Peyer's patch (tissue), 4 donors: ENCODE results near the gene KREMEN1. TPM values are rescaled to one million over a fixed set of nuclear protein-coding genes. Genes with fewer than 3 reads are reported as not detected.

Experiments used
- DNase-seq, 3 donors: peaks; one replicate each; pipeline ENCODE4 v3.0.0-alpha.2; 2017 to 2019
- H3K27ac ChIP-seq, 4 donors: fragments of 200-600 bp; sonication (generic); one replicate each; pipeline ENCODE4 v1.5.1; 2016 to 2019
- H3K27me3 ChIP-seq, 2 donors: fragments of 200-600 bp; sonication (generic); one replicate each; pipeline ENCODE4 v1.5.1; 2019
- H3K36me3 ChIP-seq, 3 donors: fragments of 200-600 bp; sonication (generic); one replicate each; pipeline ENCODE4 v1.5.1; 2016 to 2019
- H3K4me1 ChIP-seq, 4 donors: fragments of 200-600 bp; sonication (generic); one replicate each; pipeline ENCODE4 v1.5.1; 2016 to 2019
- H3K4me3 ChIP-seq, 4 donors: fragments of 200-600 bp; sonication (generic); 1 replicate in 3 of 4; 2 replicates in 1 of 4; pipeline ENCODE4 v1.5.1; 2016 to 2019; ENCODE audit warnings: mild to moderate bottlenecking in 1 of 4
- H3K9me3 ChIP-seq, 4 donors: fragments of 200-600 bp; sonication (generic); one replicate each; pipeline ENCODE4 v1.5.1; 2016 to 2019; ENCODE audit warnings: mild to moderate bottlenecking in 1 of 4
- POLR2A ChIP-seq, 2 donors: fragments of 450-650 bp; IDR thresholded peaks; one replicate each; pipeline ENCODE4 v1.5.1; 2017; ENCODE audit warnings: antibody characterized with exemption in 2 of 2, mild to moderate bottlenecking in 2 of 2, moderate library complexity in 2 of 2
- total RNA-seq, 4 donors: library from RNA; depleted of rRNA; stranded (reverse); fragments of >200 nt; gene quantifications; one replicate each; pipeline ENCODE4 v1.1.0, GENCODE V29; 2016
- TF ChIP-seq, protein P1 (sequence below), 6 experiments: fragments of 450-650 bp in 4 of 6; fragments of 200-600 bp in 2 of 6; sonication (generic) in 1 of 6; IDR thresholded peaks; one replicate each; pipeline ENCODE4 v1.5.1; 2017 to 2019; ENCODE audit warnings: antibody characterized with exemption in 6 of 6, mild to moderate bottlenecking in 3 of 6, moderate library complexity in 1 of 6

Gene KREMEN1
- total RNA-seq, 4 donors from 2014 or later = 8.2 to 32.2 (median 16.1) TPM

DNA sequence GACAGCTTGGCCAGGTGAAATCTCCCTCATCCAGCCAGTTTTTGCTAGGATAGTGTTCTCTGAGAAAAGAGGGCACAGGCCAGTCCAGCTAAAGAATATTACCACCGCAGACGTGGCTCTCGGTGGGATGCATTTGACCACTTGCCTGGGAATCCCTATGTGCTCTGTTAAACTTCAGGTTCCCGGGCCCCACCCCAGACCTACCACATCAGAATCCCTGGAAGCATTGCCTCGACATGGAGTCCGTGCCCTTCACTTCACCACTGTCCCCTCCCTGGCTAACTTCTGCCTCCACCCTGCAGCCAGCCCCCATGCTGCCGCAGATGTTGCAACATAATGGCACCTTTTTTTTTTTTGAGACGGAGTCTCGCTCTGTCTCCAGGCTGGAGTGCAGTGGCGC, 76.0 kb downstream of the KREMEN1 start:
- Histone ChIP-seq H3K4me3 (no peak overlapping the region), H3K27me3 (no peaks in the 10 kb centered on the region), H3K9me3 (no peaks in the 10 kb centered on the region), H3K4me1 (peaks cover 0 to 7% (median 0%) of the 10 kb centered on the region in 4 donors), H3K36me3 (peaks cover 0 to 12% (median 0%) of the 10 kb centered on the region in 3 donors), H3K27ac (no peak overlapping the region)
- peak in 1 of 3 donors; percentile 40 for DNase-seq
- TF ChIP-seq, protein P1, sequence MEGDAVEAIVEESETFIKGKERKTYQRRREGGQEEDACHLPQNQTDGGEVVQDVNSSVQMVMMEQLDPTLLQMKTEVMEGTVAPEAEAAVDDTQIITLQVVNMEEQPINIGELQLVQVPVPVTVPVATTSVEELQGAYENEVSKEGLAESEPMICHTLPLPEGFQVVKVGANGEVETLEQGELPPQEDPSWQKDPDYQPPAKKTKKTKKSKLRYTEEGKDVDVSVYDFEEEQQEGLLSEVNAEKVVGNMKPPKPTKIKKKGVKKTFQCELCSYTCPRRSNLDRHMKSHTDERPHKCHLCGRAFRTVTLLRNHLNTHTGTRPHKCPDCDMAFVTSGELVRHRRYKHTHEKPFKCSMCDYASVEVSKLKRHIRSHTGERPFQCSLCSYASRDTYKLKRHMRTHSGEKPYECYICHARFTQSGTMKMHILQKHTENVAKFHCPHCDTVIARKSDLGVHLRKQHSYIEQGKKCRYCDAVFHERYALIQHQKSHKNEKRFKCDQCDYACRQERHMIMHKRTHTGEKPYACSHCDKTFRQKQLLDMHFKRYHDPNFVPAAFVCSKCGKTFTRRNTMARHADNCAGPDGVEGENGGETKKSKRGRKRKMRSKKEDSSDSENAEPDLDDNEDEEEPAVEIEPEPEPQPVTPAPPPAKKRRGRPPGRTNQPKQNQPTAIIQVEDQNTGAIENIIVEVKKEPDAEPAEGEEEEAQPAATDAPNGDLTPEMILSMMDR (IDR thresholded peaks at IDR 0.05) = no peak
- no peak for TF ChIP-seq POLR2A (IDR thresholded peaks at IDR 0.05)

GRCh38 chr22:29149841-29150555, 77.2 kb downstream of the KREMEN1 start:
- Histone ChIP-seq H3K27ac (peak overlapping the region in 3 of 4 donors; percentile 11 to 59 (median 39)), H3K4me1 (peaks cover 0 to 17% (median 2%) of the 10 kb centered on the region in 4 donors), H3K9me3 (no peaks in the 10 kb centered on the region), H3K4me3 (no peak overlapping the region), H3K27me3 (no peaks in the 10 kb centered on the region), H3K36me3 (no peaks in the 10 kb centered on the region)
- TF ChIP-seq, protein P1 (IDR thresholded peaks at IDR 0.05) = no peak
- no peak for TF ChIP-seq POLR2A (IDR thresholded peaks at IDR 0.05)
- DNase-seq = peak in 1 of 3 donors; percentile 44

- Histone ChIP-seq H3K4me3 (no peak overlapping the region), H3K4me1 (peaks cover 0 to 17% (median 2%) of the 10 kb centered on the region in 4 donors), H3K9me3 (no peaks in the 10 kb centered on the region), H3K27me3 (no peaks in the 10 kb centered on the region), H3K27ac (peak overlapping the region in 2 of 4 donors; percentile 17 to 59), H3K36me3 (no peaks in the 10 kb centered on the region)
- TF ChIP-seq POLR2A (IDR thresholded peaks at IDR 0.05) = no peak
- TF ChIP-seq, protein P1 (IDR thresholded peaks at IDR 0.05) = no peak
- DNase-seq = peak in 1 of 3 donors; percentile 23
Observed at GRCh38 chr22:29150701-29151100, 77.9 kb downstream of the KREMEN1 start.

GRCh38 chr22:29151316-29151715, 78.5 kb downstream of the KREMEN1 start:
- peak overlapping the region in 2 of 4 donors; percentile 5 to 17 for H3K27ac ChIP-seq

DNA sequence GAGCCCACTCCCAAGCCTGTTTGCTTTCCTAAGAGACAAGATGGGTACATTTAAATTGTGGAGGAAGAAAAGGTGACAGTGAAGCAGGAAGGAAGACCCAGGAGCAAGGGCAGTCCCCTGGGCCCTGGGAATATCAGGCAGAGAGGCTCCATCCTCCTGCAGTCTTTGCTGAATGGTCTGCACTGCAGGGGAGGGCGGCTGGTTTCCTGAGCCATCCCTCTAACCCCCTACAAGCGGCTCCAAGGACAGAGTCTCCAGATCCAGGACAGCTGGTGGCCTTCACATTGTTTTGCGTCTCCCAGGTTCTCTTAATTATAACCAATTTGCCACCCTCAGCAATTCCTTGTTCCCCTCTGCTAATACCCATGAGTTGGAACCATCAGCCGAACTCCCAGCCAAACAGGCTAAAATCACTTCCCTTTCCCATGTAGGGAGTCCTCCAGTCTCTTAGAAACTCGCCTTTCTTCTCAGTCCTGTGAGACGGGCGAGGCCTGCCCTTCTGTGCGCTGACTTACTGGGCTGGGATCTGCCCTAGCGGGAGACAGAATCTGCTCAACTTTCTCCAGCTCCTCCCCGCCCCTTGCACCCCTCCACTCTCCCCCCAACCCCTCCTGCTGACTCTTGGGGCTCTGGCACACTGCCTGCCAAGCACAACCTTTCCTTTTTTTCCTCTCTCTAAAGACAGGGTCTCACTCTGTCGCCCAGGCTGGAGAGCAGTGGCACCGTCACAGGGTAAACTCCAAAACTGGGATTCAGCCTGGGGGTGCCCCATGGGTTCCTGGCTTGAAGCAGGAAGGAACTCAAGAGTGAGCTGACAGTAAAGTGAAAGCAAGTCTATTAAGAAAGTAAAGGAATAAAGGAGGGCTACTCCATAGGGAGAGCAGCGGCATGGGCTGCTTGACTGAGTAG, 79.5 kb downstream of the KREMEN1 start:
- peak in 1 of 3 donors; percentile 49 for DNase-seq
- TF ChIP-seq, protein P1 (IDR thresholded peaks at IDR 0.05) = no peak
- TF ChIP-seq POLR2A (IDR thresholded peaks at IDR 0.05) = no peak
- Histone ChIP-seq H3K27me3 (no peaks in the 10 kb centered on the region), H3K4me3 (no peak overlapping the region), H3K9me3 (no peaks in the 10 kb centered on the region), H3K4me1 (peaks cover 0 to 17% (median 2%) of the 10 kb centered on the region in 4 donors), H3K36me3 (no peaks in the 10 kb centered on the region), H3K27ac (peak overlapping the region; percentile 55 to 70 (median 60))

More at GRCh38 chr22:29151316-29151715, 78.5 kb downstream of the KREMEN1 start:
- TF ChIP-seq, protein P1 (IDR thresholded peaks at IDR 0.05) = no peak
- TF ChIP-seq POLR2A (IDR thresholded peaks at IDR 0.05) = no peak
- Histone ChIP-seq H3K4me1 (peaks cover 0 to 17% (median 2%) of the 10 kb centered on the region in 4 donors), H3K27me3 (no peaks in the 10 kb centered on the region), H3K36me3 (no peaks in the 10 kb centered on the region), H3K9me3 (no peaks in the 10 kb centered on the region), H3K4me3 (no peak overlapping the region)
- DNase-seq = no peak
